NCI-H460 (cell line): ENCODE data around the gene ACAP2. TPM values are rescaled to one million over a fixed set of nuclear protein-coding genes. Genes with fewer than 3 reads are reported as not detected.
A peak's percentile ranks its signal among the peaks of the same experiment; 100 is the strongest.
"Not testable (repeated sequence)": the region's sequence is repeated elsewhere in the genome, so short reads cannot be mapped to it uniquely, and the experiment has no call there.

Source experiments
- DNase-seq: peaks from one replicate; pipeline ENCODE4 v3.0.0-alpha.2; 2016; ENCODE audit warnings: low read depth; ENCODE audit errors: extremely low read depth
- polyA plus RNA-seq: library from polyadenylated mRNA; depleted of rRNA; stranded (reverse); fragments of >200 nt; gene quantifications from 2 replicates; pipeline ENCODE4 v1.2.3, GENCODE V29; 2014; cell fraction: nucleus; rRNA removed
- total RNA-seq: library from RNA; depleted of rRNA; stranded (reverse); fragments of >200 nt; shearing (Covaris generic); gene quantifications from 2 replicates; pipeline ENCODE4 v1.2.3, GENCODE V29; 2014; rRNA removed

The ACAP2 gene, protein sequence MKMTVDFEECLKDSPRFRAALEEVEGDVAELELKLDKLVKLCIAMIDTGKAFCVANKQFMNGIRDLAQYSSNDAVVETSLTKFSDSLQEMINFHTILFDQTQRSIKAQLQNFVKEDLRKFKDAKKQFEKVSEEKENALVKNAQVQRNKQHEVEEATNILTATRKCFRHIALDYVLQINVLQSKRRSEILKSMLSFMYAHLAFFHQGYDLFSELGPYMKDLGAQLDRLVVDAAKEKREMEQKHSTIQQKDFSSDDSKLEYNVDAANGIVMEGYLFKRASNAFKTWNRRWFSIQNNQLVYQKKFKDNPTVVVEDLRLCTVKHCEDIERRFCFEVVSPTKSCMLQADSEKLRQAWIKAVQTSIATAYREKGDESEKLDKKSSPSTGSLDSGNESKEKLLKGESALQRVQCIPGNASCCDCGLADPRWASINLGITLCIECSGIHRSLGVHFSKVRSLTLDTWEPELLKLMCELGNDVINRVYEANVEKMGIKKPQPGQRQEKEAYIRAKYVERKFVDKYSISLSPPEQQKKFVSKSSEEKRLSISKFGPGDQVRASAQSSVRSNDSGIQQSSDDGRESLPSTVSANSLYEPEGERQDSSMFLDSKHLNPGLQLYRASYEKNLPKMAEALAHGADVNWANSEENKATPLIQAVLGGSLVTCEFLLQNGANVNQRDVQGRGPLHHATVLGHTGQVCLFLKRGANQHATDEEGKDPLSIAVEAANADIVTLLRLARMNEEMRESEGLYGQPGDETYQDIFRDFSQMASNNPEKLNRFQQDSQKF
- 36.6 and 36.7 TPM in 2 replicates for total RNA-seq
- polyA plus RNA-seq = 25.6 TPM in 2 replicates

- DNase-seq = peak; percentile 96
Observed at GRCh38 chr3:195442573-195443390, at the start of gene ACAP2. Gene ACAP2, minus strand, starts transcription at chr3:195443020. Its CDS starts 173 bp downstream, at chr3:195442847.

GRCh38 chr3:195475614-195476013 lies 32.8 kb upstream of the ACAP2 start:
- DNase-seq = no peak

DNA sequence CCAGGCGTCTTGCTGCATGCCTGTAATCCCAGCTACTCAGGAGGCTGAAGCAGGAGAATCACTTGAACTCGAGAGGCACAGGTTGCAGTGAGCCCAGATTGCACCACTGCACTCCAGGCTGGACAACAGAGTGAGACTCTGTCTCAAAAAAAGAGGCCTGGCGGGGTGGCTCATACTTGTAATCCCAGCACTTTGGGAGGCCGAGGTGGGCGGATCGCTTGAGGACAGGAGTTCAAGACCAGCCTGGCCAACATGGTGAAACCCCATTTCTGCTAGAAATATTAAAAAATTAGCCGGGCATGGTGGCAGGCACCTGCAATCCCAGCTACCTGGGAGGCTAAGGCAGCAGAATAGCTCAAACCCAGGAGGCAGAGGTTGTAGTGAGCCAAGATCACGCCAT lies 32.3 kb upstream of the ACAP2 start:
- not testable (repeated sequence) for DNase-seq

DNA sequence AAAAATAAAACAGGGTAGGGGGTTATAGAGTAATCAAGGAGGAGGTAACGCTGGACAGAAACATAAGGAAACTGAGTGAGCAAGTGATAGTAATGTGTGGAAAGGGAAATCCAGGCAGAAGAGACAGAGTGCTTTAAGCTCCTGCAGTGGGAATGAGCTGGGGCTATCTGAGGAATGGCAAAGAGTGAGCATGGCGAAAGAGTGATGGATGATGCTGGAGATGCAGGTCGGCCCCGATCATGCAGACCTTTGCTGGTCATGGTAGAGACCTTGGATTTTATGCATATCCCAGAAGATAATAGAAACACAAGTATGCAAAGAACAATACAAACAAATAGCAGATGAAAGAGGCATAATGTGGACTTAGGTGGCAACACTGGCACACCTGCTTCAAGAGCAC lies 26.0 kb upstream of the ACAP2 start:
- no peak for DNase-seq

DNA sequence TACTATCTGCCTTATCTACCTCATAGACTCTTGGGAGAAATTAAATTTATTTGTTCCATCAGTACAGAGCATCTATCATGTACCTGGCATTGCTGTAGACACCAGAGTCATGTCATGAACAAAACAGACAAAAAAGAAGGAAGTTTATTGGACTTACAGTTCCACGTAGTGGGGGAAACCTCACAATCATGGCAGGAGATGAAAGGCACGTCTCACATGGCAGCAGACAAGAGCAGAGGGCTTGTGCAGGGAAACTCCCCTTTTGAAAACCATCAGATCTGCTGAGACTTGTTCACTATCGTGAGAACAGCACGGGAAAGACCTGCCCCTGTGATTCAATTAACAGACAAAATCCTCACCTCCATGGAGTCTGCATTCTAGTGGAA lies 25.6 kb upstream of the ACAP2 start:
- no peak for DNase-seq

DNA sequence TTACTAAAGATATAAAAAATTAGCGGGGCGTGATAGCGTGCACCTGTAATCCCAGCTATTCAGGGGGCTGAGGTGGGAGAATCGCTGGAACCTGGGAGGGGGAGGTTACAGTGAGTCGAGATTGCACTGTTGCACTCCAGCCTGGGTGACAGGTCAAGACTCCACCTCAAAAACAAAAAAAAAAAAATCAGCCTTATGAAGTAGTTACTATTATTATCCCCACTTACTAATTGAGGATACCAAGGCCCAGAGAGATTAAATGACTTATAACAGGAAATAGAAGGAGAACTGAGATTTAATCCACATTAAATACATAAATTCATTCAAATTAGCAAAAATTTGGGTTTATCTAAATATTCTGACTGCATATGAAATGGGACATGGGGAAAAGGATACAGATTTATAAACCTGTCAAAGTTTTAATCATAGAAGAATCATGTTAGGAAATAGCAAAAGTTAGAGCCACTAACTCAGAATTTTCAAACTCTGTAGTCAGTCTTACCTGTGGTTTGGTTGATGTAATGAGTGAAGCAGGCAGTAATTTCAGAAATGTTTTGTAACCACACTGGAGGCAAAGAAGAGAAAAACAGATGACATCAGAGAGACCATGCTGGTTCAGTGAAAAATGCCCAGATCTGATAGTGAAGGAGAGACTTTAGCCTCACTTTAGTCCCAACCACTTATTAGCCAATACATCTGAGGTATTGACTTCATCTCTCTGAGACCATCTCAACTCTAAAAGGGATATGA lies 25.0 kb upstream of the ACAP2 start:
- no peak for DNase-seq

GRCh38 chr3:195466251-195466650 lies 23.4 kb upstream of the ACAP2 start:
- no peak for DNase-seq

GRCh38 chr3:195462922-195463321 lies 20.1 kb upstream of the ACAP2 start:
- not testable (repeated sequence) for DNase-seq

- DNase-seq = no peak
Observed at GRCh38 chr3:195462308-195462610, 19.4 kb upstream of the ACAP2 start.

DNA sequence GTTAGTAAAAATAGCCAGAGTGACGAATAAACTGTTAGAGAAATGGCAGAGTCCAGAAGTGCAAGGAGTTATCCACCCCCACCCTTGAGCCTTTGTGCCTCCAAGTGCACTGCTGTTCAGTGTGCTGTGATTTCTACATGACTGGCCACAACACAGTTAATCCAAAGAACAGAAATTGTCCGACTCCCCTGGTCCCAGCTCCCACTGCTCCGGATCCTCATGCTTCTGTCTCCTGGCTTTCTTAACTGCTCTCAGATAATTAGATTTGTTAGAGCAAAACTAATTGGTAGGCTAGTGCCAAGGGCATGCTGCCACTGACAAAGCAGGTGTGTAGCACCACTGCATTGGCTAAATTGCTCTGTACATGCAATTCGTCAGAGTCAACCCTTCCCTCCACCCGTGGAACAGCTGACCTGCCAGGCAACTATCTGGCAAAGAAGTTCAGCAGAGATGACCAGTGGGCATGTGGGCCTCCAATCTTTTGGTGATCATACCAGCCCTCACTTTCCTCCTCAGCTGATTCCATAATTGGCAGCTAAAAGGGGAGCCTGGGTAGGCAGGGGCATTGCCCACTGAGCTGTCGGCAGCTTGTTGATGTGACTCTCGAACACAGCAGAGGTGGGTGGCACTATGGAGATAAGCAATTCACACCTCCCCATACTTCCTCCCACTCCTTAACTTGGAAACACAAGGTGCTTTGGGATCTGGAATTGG lies 18.9 kb upstream of the ACAP2 start:
- no peak for DNase-seq

DNA sequence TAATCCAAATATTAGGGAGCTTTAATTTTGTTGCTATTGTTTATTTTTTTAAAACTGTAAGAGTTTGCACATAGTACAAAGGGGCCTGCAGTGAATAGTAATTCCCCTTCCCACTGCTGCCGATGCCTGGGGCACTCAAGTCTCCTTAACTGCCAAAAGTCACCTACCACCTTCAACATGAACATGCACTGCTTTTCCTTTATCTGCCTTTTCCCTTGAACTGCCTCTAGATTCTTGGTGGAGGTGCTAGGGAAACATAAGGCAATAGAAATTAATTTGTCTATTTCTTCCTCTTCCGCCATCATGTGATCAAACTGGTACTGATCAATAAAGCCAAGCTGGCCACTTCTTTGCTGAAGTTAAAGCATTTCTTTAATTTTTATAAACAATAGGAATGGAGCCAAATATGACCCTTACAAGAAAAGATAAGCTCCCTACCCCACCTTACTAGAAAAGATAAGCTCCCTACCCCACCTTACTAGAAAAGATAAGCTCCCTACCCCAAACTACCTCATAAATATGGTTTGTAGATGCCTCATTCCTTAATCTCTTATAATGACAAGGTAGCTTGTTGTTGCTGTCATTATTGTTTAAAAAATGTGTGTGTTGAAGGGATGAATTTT lies 17.4 kb upstream of the ACAP2 start:
- no peak for DNase-seq

DNA sequence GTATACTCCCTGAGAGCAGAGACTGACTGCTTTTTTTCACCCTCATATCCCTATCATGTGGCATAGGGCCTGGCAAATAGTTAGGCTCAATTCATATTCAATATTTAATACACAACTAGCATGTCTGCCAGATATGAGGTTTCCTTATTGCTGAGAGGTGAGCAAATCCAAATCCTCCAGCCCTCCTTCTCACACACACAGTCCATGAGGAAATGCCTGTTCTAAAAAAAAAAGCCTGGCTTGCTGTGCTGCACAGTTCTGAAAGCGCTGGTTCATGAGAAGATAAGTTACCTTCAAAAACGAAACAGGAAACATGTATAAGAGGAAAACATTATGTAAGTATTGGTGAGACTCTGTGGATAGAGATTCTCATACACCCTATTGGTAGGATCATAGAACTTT lies 15.5 kb upstream of the ACAP2 start:
- no peak for DNase-seq

GRCh38 chr3:195455789-195456188 lies 13.0 kb upstream of the ACAP2 start:
- DNase-seq = no peak

DNA sequence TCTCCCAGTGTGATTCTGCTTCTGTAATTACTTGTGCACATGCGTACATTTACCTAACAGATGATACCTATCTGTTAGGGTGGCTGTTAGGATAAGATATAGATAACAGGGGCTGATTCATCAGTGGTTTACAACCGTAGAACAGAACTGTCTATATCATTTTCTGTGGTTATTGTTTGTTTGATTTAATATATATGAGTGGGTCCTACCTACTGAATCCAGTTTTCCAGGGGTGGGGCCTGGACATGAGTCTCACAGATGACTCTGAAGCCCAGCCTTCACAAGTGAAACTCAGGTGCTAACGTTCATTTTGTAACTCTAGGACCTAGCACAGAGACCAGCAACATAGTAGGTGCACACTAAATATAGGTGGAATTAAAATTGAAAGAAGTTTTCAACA lies 10.4 kb upstream of the ACAP2 start:
- no peak for DNase-seq

DNA sequence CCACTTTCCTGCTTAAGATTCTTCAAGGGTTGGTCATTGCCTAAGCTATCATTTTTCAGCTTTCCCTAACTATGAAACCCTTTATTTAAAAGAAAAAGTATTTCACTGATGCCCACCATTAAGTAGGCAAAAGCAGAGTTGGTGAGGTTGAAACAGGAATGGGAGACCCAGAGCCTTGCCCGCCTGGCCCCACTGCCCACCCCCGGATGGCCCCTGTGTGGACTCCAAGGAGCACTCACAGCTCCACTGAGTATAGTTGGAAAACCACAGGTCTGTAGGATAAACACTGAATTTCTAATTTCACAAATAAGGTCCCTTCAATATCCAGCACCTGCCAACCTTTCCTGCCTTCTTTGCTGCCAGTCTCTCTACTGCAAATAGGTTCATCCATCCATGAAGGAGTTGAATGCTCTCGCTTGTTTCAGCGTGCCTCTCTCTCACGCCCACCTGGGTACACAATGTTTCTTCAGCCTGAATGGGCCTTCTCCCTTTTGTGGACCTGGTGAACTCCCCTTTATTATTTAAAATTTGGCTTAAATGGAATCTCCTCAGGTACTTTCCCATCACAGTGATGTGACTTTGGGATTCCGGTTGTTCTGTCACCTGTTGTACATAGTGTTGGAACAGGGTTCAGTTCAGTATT lies 8.7 kb upstream of the ACAP2 start:
- DNase-seq = no peak

DNA sequence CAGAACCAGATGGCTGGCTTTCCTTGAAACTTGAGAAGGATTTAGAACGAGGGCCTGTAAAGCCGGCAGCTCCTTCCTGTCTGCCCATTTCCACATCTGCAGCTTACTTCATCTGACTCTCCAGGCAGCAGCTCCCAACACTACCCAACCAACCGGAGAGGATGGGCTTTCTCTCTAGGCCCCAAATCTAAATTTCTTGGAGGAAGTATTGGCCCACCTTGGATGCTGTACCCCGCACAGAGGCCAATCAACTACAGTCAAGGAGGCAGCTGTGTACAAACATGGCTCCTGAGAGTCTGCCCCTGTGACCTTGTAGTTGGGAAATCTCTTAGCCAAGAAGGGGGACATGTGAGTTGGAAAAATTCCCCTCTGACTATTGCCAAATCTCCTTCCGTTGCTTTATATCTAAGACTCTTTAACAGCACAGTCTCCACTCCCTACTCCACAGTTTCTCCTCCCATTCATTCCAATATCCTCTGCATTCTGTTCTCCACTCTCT lies 8.0 kb upstream of the ACAP2 start:
- DNase-seq = no peak

- DNase-seq = no peak
Observed at GRCh38 chr3:195448205-195448875, 5.5 kb upstream of the ACAP2 start.

DNA sequence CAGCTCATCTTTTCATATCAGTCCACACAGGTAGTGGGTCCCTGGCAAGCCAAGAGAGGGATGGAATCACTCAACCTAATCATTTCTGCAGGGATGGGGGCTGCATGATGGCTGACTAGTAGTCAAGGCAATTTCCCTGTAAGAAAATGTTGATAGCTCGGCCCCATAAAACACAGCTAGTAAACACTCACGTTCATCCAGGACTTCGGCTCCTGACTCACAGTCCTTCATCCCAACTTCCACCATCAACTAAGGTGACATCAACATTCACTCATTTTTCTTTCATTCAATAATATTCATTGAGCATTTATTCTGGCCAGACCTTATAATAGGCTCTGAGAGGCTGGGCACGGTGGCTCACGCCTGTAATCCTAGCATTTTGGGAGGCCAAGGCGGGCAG lies 4.4 kb upstream of the ACAP2 start:
- DNase-seq = no peak
